ENCODE data around the gene TMEM237.
"Not testable (repeated sequence)": the region's sequence is repeated elsewhere in the genome, so short reads cannot be mapped to it uniquely, and the experiment has no call there.

Gene TMEM237

DNA sequence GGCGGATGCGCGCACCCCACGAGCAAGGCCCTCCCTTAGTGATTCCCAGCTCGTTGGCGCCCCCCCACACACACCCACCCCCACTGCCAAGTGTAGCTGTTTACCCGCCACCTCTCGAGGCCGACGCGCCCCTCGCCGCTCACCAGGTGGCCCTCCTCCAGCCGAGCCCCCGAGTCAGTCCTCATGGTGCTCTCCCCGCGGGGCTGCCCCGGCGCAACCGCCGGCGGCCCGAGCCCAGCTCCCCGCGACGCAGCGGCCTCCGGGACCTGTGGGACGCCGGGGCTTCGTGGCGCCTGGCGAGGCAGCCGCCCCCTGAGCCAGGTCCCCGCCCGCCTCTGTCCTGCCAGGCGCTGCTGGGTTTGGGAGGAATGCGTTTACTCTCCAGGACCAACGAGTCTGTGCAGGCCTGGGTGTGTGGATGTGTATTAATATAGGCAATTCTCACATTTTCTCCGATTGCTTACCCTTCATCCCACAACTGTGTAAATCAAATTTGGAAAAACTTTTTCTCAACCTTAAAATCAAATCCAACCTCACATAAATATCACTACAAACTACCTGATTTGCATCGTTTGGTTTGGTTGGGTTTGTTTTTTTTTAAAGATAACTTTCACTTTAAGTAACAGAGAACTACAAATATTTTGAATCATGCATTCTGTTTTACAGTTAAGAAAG is at the start of gene TMEM237:
Gene TMEM237 (minus strand): TSS at position 288 of the 675 bp plus-strand sequence. CDS start 103 bp downstream, at position 185.
- peak in 1 of 2 donors; percentile 35 for DNase-seq

GRCh38 chr2:201685156-201685555 is 41.9 kb upstream of the TMEM237 start:
- no peak for DNase-seq

- DNase-seq = no peak
Observed at GRCh38 chr2:201680743-201681142, 37.4 kb upstream of the TMEM237 start.

- no peak for DNase-seq
Observed at GRCh38 chr2:201678401-201678800, 35.1 kb upstream of the TMEM237 start.

- DNase-seq = no peak
Observed at GRCh38 chr2:201675454-201675853, 32.2 kb upstream of the TMEM237 start.

DNA sequence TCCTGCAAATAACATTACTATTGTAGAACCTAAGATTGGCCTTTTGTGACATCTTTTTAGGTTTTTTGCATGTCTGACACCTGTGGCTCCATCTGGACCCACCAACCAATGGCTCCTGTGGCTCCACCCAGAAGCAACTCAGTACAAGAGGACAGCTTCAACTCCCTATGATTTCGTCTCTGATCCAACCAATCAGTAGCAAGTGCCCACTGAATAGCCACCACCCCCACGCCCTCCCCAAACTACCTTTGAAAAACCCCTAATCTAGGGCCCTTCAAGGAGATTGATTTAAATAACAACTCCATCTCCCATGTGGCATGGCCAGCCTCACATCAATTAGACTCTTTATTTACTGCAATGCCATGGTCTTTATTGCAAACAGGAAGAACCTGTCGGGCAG is 31.5 kb upstream of the TMEM237 start:
- no peak for DNase-seq

GRCh38 chr2:201674298-201674697 is 31.0 kb upstream of the TMEM237 start:
- DNase-seq = no peak

GRCh38 chr2:201673546-201673945 is 30.2 kb upstream of the TMEM237 start:
- DNase-seq = no peak

DNA sequence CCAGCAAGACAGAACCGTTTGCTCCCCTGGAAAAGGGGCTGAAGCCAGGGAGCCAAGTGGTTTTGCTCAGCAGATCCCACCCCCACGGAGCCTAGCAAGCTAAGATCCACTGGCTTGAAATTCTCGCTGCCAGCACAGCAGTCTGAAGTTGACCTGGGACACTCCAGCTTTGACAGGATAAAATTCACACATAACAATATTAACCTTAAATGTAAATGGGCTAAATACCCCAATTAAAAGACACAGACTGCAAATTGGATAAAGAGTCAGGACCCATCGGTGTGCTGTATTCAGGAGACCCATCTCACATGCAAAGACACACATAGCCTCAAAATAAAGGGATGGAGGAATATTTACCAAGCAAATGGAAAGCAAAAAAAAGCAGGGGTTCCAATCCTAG is 27.9 kb upstream of the TMEM237 start:
- DNase-seq = not testable (repeated sequence)

GRCh38 chr2:201669865-201670264 is 26.6 kb upstream of the TMEM237 start:
- no peak for DNase-seq

- DNase-seq = no peak
Observed at GRCh38 chr2:201668402-201668910, 25.2 kb upstream of the TMEM237 start.

DNA sequence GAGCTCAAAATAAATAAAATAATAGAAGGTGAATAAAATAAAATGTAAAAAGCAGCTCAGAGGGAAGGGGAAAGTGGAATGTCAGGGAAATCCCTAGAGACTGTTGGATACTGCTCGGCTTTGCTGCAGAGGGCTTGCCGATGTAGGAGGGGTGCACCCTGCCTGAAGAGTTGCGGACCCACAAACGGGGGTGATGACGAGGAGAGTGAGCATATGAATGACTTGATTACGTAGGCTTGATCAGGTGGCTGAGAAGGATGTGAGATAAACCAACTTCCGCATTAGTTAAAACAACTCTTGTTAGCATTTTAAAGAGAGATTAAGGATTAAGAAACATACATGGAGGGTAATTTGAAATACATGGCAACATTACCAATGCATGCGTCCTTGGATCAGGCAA is 21.0 kb upstream of the TMEM237 start:
- no peak for DNase-seq

- DNase-seq = peak in 1 of 2 donors; percentile 51
Observed at GRCh38 chr2:201661366-201661765, 18.1 kb upstream of the TMEM237 start.

- DNase-seq = peak in 1 of 2 donors; percentile 29
Observed at GRCh38 chr2:201660293-201660895, 17.1 kb upstream of the TMEM237 start.

GRCh38 chr2:201656740-201657139 is 13.4 kb upstream of the TMEM237 start:
- no peak for DNase-seq

DNA sequence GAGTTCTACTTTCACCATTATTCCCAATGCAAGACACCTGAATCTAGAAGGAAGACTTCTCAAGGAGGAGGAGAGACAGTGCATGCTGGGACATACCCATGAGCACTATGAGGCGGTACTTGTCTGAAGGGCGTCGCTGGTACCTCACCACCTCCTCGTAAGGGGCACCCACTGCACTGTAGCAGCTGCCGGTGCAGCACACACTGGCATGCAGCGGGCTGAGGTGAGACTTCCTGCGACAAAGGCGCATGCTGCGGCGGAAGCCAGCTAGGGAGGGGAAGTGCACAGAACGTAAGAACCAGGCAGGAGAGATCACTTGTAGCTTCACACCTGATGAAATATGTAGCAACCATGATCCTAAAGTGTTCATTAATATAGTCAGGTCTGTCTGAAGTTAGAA is 12.8 kb upstream of the TMEM237 start:
- no peak for DNase-seq

- no peak for DNase-seq
Observed at GRCh38 chr2:201654616-201655384, 11.5 kb upstream of the TMEM237 start.

GRCh38 chr2:201653221-201653620 is 9.9 kb upstream of the TMEM237 start:
- no peak for DNase-seq

DNA sequence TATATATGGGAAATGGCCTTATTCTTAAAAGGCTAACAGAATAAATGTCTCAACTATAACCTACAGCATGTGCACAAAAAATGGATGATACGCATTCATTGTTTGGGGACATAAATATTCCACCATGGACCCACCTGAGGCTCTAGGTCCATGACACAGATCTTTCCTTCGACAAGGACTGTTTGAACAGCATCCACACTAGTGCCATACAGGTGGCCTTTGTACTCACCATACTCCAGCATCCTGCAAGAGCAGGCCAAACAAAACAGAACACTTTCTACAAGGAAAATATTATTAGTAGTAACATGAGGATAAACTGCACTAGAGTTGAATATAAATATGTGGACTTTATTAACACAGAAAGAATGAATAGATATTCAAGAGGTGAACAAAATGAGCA is 6.1 kb upstream of the TMEM237 start:
- no peak for DNase-seq

- no peak for DNase-seq
Observed at GRCh38 chr2:201647431-201647830, 4.1 kb upstream of the TMEM237 start.

GRCh38 chr2:201644001-201644400 is 698 bp upstream of the TMEM237 start:
- no peak for DNase-seq

- DNase-seq = peak in 1 of 2 donors; percentile 54
Observed at GRCh38 chr2:201642579-201643215, 606 bp downstream of the TMEM237 start.

DNA sequence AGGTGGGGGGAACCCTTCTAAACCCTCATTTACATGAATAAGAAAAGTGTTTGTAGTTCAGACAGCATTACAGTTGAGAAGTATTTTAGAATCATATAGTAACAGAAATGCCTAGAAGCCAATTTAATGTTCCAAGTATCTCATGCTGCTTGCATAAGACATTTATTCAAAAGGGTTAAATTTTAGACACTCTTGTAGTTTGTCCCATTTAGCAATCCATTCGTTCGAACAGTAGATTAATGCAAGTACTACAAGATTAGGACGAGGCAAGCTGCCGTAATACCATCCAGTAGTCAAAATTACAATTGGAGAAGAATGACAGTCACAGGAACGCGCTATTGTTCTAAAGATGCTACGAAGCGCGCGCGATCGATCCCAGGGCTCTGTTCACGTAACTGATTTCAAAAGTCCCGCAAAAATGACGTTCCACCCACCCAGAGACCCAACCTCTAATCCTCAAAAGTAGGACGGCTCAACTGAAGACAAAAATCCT is 1.2 kb downstream of the TMEM237 start:
- DNase-seq = peak in 1 of 2 donors; percentile 46
